AG04450 (cell line): Measurements from ENCODE around the gene ACSL6. TPM values are rescaled to one million over a fixed set of nuclear protein-coding genes. Genes with fewer than 3 reads are reported as not detected.

Experiments
- CTCF ChIA-PET: fragments of 300-600, 350-600 bp; formaldehyde crosslinking; extraction: SDS; loops from one replicate; lab custom pipeline; 2022; ENCODE audit warnings: antibody characterized with exemption, inconsistent platforms; lab: Charles Lee
- POLR2A ChIA-PET: fragments of 350-600 bp; formaldehyde crosslinking; extraction: SDS; loops from one replicate; lab custom pipeline; 2021; ENCODE audit warnings: antibody characterized with exemption, inconsistent platforms; lab: Yijun Ruan, JAX
- DNase-seq: peaks from one replicate; pipeline ENCODE4 v3.0.0-alpha.2; 2011; ENCODE audit warnings: low read depth, low spot score
- H3K27ac ChIP-seq: one replicate; pipeline ENCODE4 v1.5.1; 2012; ENCODE audit warnings: low read depth, low read length, control low read depth
- H3K27me3 ChIP-seq: one replicate; pipeline ENCODE4 v1.6.0; 2012; ENCODE audit warnings: low read length; ENCODE audit not compliant: control insufficient read depth, insufficient read depth
- H3K4me3 ChIP-seq: 2 replicates; pipeline ENCODE4 v1.5.1; 2011; ENCODE audit warnings: mild to moderate bottlenecking, low read depth, low read length, control low read depth
- H3K9me3 ChIP-seq: 2 replicates; pipeline ENCODE4 v1.5.1; 2012; ENCODE audit warnings: low read length; ENCODE audit not compliant: control insufficient read depth, insufficient read depth
- CTCF ChIP-seq: IDR thresholded peaks from 2 replicates; pipeline ENCODE4 v1.5.1; 2011; ENCODE audit warnings: low read depth, low read length, control low read depth, inconsistent platforms
- polyA plus RNA-seq: library from polyadenylated mRNA; depleted of rRNA; stranded (reverse); fragments of >200 nt; gene quantifications from 2 replicates; pipeline ENCODE4 v1.2.3, GENCODE V29; 2011

ACSL6 gene
- polyA plus RNA-seq, 1 experiment, result not detected

- H3K9me3 ChIP-seq, result no peaks in the 10 kb centered on the region
- ChIA-PET POLR2A (no interaction called here), CTCF (no interaction called here)
- peaks cover 1% of the 10 kb centered on the region for H3K27me3 ChIP-seq
- no peak overlapping the region for H3K4me3 ChIP-seq
- no peak for TF ChIP-seq CTCF
- no peak for DNase-seq
- no peak overlapping the region for H3K27ac ChIP-seq
Observed at GRCh38 chr5:131976414-131977211, 34.8 kb downstream of the ACSL6 start.

- POLR2A ChIA-PET, result no interaction called here
- DNase-seq, result no peak
- H3K27ac ChIP-seq, result no peak overlapping the region
- no peaks in the 10 kb centered on the region for H3K9me3 ChIP-seq
- peaks cover 2% of the 10 kb centered on the region for H3K27me3 ChIP-seq
- CTCF ChIA-PET, result no interaction called here
- TF ChIP-seq CTCF, result no peak
- no peak overlapping the region for H3K4me3 ChIP-seq
Observed at GRCh38 chr5:131974956-131975726, 36.3 kb downstream of the ACSL6 start.

GRCh38 chr5:131974622-131974955 is 36.9 kb downstream of the ACSL6 start:
- Histone ChIP-seq H3K27ac (no peak overlapping the region), H3K4me3 (no peak overlapping the region), H3K27me3 (peaks cover 3% of the 10 kb centered on the region), H3K9me3 (no peaks in the 10 kb centered on the region)
- POLR2A ChIA-PET, result no interaction called here
- CTCF ChIA-PET, result no interaction called here
- TF ChIP-seq CTCF, result no peak
- no peak for DNase-seq

- H3K27me3 ChIP-seq, result peaks cover 5% of the 10 kb centered on the region
- POLR2A ChIA-PET, result no interaction called here
- CTCF ChIA-PET, result no interaction called here
- H3K9me3 ChIP-seq, result no peaks in the 10 kb centered on the region
- no peak overlapping the region for H3K4me3 ChIP-seq
- no peak for DNase-seq
- H3K27ac ChIP-seq, result no peak overlapping the region
- no peak for TF ChIP-seq CTCF
Observed at GRCh38 chr5:131974016-131974415, 37.4 kb downstream of the ACSL6 start.
